ENCODE data around the gene TCL1B.
"Not testable (repeated sequence)": the region's sequence is repeated elsewhere in the genome, so short reads cannot be mapped to it uniquely, and the experiment has no call there.

The TCL1B gene

GRCh38 chr14:95685978-95686922, at the start of gene TCL1B:
TSS of gene TCL1B (plus strand) at chr14:95686426. CDS start at chr14:95686468, 42 bp downstream.
- DNase-seq, result no peak

- no peak for DNase-seq
Measured at GRCh38 chr14:95644981-95645380, 41.2 kb upstream of the TCL1B start.

GRCh38 chr14:95645389-95645996, 40.7 kb upstream of the TCL1B start:
- no peak for DNase-seq

- no peak for DNase-seq
Measured at GRCh38 chr14:95647926-95648325, 38.3 kb upstream of the TCL1B start.

- no peak for DNase-seq
Measured at GRCh38 chr14:95649230-95649629, 37.0 kb upstream of the TCL1B start.

GRCh38 chr14:95651028-95651427, 35.2 kb upstream of the TCL1B start:
- no peak for DNase-seq

GRCh38 chr14:95651821-95652583, 34.2 kb upstream of the TCL1B start:
- DNase-seq, result no peak

GRCh38 chr14:95652690-95653089, 33.5 kb upstream of the TCL1B start:
- no peak for DNase-seq

GRCh38 chr14:95655461-95655860, 30.8 kb upstream of the TCL1B start:
- no peak for DNase-seq

GRCh38 chr14:95656634-95657033, 29.6 kb upstream of the TCL1B start:
- DNase-seq, result no peak

GRCh38 chr14:95657454-95657853, 28.8 kb upstream of the TCL1B start:
- no peak for DNase-seq

GRCh38 chr14:95659293-95659989, 26.8 kb upstream of the TCL1B start:
- DNase-seq, result no peak

- DNase-seq, result no peak
Measured at GRCh38 chr14:95659990-95660385, 26.2 kb upstream of the TCL1B start.

GRCh38 chr14:95660651-95661515, 25.3 kb upstream of the TCL1B start:
- no peak for DNase-seq

GRCh38 chr14:95662376-95663186, 23.6 kb upstream of the TCL1B start:
- no peak for DNase-seq

- no peak for DNase-seq
Measured at GRCh38 chr14:95663226-95663797, 22.9 kb upstream of the TCL1B start.

GRCh38 chr14:95664066-95664465, 22.2 kb upstream of the TCL1B start:
- no peak for DNase-seq

GRCh38 chr14:95664546-95664945, 21.7 kb upstream of the TCL1B start:
- DNase-seq, result no peak

- DNase-seq, result not testable (repeated sequence)
Measured at GRCh38 chr14:95665530-95665929, 20.7 kb upstream of the TCL1B start.

- no peak for DNase-seq
Measured at GRCh38 chr14:95666450-95666849, 19.8 kb upstream of the TCL1B start.

Measured in inflammatory macrophage treated with lipopolysaccharide for 1 hour (primary cell).